ENCODE data around the gene GNAT2.

GNAT2 gene

DNA sequence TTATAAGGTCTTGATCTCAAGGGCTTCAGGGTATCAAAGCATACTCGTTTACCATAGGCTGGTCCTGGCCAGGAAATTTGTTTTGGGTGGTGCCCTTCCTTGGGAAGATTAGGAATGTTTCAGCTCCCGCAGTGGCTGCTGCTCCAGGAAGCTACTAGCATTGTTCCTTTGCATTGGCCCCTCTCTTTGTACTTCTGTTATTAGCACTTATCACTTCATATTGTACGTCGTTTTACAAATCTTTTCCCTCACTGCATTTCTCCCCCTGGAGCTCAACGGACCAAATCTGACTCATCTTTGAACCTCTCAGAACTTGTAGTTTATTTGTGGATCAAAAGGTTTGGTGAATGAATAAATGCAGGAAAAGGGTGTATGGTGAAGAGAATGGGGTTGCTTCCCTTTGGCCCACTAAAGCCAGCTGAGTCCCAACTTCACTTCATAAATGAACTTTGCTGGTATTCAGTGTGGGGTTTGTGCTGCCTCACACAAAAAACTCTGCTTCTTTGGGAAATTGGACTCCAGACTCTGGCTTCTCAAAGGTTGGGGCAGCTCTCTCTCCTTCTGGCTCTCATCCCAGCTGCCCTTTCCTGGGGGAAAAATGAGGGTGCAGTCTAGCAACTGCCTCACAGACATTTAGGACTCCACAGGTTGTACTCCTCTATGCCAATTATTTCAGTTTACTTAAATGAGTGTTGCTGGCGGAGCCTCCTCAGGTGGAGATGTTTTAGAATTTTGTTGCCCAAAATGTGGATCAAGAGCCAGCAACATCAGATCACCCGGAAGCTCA is 5.9 kb downstream of the GNAT2 start:
- no peak for DNase-seq (ENCODE audit: low read depth in 2 of 3, low spot score in 2 of 3)

GRCh38 chr1:109611308-109611990 is 8.0 kb downstream of the GNAT2 start:
- DNase-seq (ENCODE audit: low read depth in 2 of 3, low spot score in 2 of 3), result no peak

GRCh38 chr1:109610609-109611307 is 8.7 kb downstream of the GNAT2 start:
- no peak for DNase-seq (ENCODE audit: low read depth in 2 of 3, low spot score in 2 of 3)

DNA sequence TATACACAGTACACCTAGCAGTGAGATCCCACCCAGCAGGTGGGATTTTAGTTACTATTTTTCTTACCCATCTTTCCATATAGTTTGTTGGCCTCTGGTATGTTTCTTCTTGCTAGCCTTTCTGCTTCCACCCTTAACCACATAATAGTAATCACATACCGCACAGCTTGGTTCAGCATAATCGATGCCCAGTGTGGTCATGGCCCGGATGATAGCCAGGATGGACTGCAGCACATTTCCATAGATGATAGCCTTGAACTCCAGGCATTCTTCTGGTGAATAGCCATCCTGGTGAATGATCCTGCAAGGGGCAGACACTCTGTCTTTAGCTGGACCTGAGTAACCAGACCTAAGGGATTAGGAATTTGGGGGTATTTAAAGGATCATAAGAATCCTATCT is 9.5 kb downstream of the GNAT2 start:
- DNase-seq (ENCODE audit: low read depth in 2 of 3, low spot score in 2 of 3), result no peak

- DNase-seq (ENCODE audit: low read depth in 2 of 3, low spot score in 2 of 3), result no peak
Measured at GRCh38 chr1:109605381-109605780, 14.0 kb downstream of the GNAT2 start.

- DNase-seq (ENCODE audit: low read depth in 2 of 3, low spot score in 2 of 3), result no peak
Measured at GRCh38 chr1:109603229-109603628, 16.2 kb downstream of the GNAT2 start.

DNA sequence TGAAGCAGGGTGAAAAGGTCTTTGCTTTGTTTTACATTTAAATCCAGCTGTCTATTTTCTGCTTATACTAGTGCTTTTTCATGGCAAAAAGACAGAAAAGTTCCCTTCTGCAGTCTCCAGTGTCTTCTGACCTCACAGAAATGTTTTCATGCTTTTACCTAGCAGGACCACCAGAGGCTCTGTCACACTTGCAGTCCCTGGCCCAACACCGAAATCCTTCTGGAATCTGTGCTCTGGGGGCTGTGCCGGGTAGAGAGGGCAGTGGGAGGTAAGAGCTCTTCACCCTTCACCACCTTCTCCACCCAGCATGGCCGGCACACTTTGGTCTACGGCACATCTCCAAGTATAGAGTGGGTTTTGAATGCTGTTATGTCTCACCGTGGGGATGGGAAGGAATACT is 20.8 kb downstream of the GNAT2 start:
- no peak for DNase-seq (ENCODE audit: low read depth in 2 of 3, low spot score in 2 of 3)

- no peak for DNase-seq (ENCODE audit: low read depth in 2 of 3, low spot score in 2 of 3)
Measured at GRCh38 chr1:109598156-109598555, 21.3 kb downstream of the GNAT2 start.

- no peak for DNase-seq (ENCODE audit: low read depth in 2 of 3, low spot score in 2 of 3)
Measured at GRCh38 chr1:109595531-109595930, 23.9 kb downstream of the GNAT2 start.

- DNase-seq (ENCODE audit: low read depth in 2 of 3, low spot score in 2 of 3), result no peak
Measured at GRCh38 chr1:109592916-109593315, 26.5 kb downstream of the GNAT2 start.

DNA sequence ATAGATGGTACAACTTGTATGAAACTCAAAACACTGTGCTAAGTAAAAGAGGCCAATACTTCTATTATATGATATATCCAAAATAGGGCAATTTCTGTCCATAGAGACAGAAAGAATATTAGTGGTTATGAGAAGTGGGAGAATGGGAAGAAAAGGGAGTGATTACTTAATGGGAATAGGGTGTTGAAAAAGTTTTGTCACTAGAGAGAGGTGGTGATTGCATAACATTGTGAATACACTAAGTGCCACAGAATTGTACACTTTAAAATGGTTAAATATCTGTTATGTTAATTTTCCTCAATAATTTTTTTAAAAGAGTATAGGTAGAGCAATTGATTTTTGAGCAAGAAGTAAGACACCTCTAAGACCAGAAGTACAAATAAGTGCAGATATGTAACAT is 29.7 kb downstream of the GNAT2 start:
- DNase-seq (ENCODE audit: low read depth in 2 of 3, low spot score in 2 of 3), result no peak

- DNase-seq (ENCODE audit: low read depth in 2 of 3, low spot score in 2 of 3), result no peak
Measured at GRCh38 chr1:109589177-109589576, 30.2 kb downstream of the GNAT2 start.

- no peak for DNase-seq (ENCODE audit: low read depth in 2 of 3, low spot score in 2 of 3)
Measured at GRCh38 chr1:109586055-109586454, 33.4 kb downstream of the GNAT2 start.

- DNase-seq (ENCODE audit: low read depth in 2 of 3, low spot score in 2 of 3), result no peak
Measured at GRCh38 chr1:109584766-109585165, 34.6 kb downstream of the GNAT2 start.

DNA sequence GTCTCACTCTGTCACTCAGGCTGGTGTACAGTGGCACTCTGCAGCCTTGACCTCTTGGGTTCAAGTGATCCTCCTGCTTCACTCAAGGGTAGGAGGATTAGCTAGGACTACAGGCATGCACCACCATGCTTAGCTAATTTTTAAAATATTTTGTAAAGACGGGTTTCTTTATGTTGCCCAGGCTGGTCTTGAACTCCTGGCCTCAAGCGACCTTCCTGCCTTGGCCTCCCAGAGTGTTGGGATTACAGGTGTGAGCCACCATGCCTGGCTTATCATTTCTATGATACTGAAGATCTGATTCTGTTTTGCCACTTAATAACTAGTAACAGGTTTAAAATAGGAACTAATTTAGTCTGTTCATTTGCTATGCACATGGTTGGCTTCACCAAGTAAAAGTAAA is 37.4 kb downstream of the GNAT2 start:
- DNase-seq (ENCODE audit: low read depth in 2 of 3, low spot score in 2 of 3), result no peak

DNA sequence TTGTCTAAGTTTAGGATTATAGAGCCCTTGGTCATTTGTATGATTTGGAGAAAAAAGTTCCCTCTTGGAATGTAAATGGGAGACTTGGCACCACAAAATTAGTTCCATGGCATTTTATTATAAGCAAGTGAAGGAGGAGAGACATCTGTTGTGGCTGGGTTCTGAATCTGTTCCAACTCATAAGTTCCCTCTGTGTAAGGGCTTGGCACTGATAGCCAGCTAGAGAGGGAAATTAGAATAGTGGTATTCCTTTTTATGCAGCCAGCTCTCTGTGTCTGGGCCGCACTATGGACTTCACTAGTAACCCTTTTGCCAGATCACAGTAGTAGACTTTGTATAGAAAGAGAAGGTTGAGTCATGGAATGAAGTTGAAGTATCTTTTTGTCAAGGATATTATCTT is 39.9 kb downstream of the GNAT2 start:
- DNase-seq (ENCODE audit: low read depth in 2 of 3, low spot score in 2 of 3), result no peak

GRCh38 chr1:109578947-109579443 is 40.4 kb downstream of the GNAT2 start:
- no peak for DNase-seq (ENCODE audit: low read depth in 2 of 3, low spot score in 2 of 3)

DNA sequence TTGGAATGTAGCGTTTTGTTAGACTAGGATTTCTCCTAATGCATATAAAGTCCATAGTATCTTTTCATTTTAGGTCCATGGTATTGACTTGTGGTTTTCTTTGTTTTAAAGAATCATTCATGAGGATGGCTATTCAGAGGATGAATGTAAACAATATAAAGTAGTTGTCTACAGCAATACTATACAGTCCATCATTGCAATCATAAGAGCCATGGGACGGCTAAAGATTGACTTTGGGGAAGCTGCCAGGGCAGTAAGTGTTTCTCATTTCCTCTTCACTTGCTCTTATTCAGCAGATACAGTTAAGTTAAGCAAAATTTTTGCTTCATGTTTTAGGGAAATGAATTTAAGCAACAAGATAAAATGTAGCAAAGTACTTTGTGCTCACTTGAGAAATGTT is 45.6 kb downstream of the GNAT2 start:
- no peak for DNase-seq (ENCODE audit: low read depth in 2 of 3, low spot score in 2 of 3)

DNA sequence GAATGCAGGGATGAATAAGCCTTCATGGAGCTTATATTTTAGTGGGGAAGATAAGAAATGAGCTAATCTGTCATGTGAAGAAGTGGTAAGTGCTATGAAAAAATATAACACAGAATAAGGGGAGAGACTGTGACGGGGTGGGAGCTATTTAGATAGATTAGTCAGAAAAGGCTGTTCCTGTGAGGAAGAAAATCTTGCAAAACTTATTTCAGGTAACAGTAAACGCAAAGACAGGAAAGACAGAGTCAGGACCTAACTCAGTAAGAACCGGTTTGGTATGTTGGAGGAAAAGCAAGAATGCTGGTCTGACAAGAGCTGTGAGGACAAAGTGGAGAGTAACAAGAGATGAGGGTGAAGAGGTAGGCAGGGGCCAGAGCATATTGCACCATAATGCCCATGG is 49.0 kb downstream of the GNAT2 start:
- DNase-seq (ENCODE audit: low read depth in 2 of 3, low spot score in 2 of 3), result no peak

DNA sequence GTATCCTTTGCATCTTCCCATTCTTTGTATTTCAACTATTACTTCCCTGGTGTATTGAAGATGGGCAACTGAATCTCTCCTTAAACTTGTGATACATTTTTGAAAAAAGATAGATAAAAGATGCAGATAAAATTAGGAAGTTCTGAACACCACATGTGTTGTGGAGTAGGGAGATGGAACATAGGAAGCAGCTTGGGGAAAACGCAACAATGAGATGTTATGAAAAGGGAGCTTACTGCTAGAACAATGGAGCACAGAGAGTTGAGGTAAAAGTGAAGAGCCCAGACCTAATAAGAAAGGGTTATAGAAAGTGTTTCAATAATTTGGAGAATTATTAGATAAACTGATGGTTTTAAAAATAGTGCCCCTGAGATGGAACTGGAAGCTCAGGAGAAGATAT is 50.1 kb downstream of the GNAT2 start:
- no peak for DNase-seq (ENCODE audit: low read depth in 2 of 3, low spot score in 2 of 3)

- DNase-seq (ENCODE audit: low read depth in 2 of 3, low spot score in 2 of 3), result no peak
Measured at GRCh38 chr1:109567877-109568672, 51.3 kb downstream of the GNAT2 start.
